Gastroesophageal sphincter (tissue), 4 donors: ENCODE measurements around the gene IL13RA1. TPM values are rescaled to one million over a fixed set of nuclear protein-coding genes. Genes with fewer than 3 reads are reported as not detected.

Experiments
- ATAC-seq: fragments of 150-250 bp; one replicate; pipeline ENCODE4 v1.9.1; 2016; ENCODE audit warnings: mild to moderate bottlenecking, moderate library complexity
- H3K27ac ChIP-seq, 4 donors: fragments of 200-600 bp; sonication (generic) in 3 of 4; 1 replicate in 3 of 4; 2 replicates in 1 of 4; pipeline ENCODE4 v1.5.1; 2016 to 2019
- H3K27me3 ChIP-seq: fragments of 200-600 bp; sonication (generic); one replicate; pipeline ENCODE4 v1.5.1; 2019
- H3K36me3 ChIP-seq, 2 donors: fragments of 200-600 bp; sonication (generic); one replicate each; pipeline ENCODE4 v1.5.1; 2019; ENCODE audit warnings: control low read depth in 1 of 2
- H3K4me1 ChIP-seq, 3 donors: fragments of 200-600 bp; sonication (generic); 1 replicate in 2 of 3; 2 replicates in 1 of 3; pipeline ENCODE4 v1.5.1; 2016 to 2019; ENCODE audit warnings: control low read depth in 2 of 3
- H3K4me3 ChIP-seq, 2 donors: fragments of 200-600 bp; sonication (generic); one replicate each; pipeline ENCODE4 v1.5.1; 2019; ENCODE audit warnings: mild to moderate bottlenecking in 1 of 2, moderate library complexity in 1 of 2
- H3K9me3 ChIP-seq, 3 donors: fragments of 200-600 bp; sonication (generic); one replicate each; pipeline ENCODE4 v1.5.1; 2017 to 2019; ENCODE audit warnings: control low read depth in 2 of 3
- EP300 ChIP-seq: sonication (generic); formaldehyde crosslinking; IDR thresholded peaks from one replicate; pipeline ENCODE4 v1.6.1; 2017; ENCODE audit warnings: antibody characterized with exemption, mild to moderate bottlenecking
- POLR2A ChIP-seq, 2 donors: fragments of 450-650 bp; IDR thresholded peaks; one replicate each; pipeline ENCODE4 v1.6.1; 2017; ENCODE audit warnings: antibody characterized with exemption in 2 of 2, mild to moderate bottlenecking in 2 of 2, moderate library complexity in 1 of 2
- POLR2AphosphoS5 ChIP-seq: sonication (generic); formaldehyde crosslinking; IDR thresholded peaks from one replicate; pipeline ENCODE4 v1.6.1; 2017; ENCODE audit warnings: antibody characterized with exemption
- WGBS, 2 donors: methylation state at CpG; one replicate each; pipeline ENCODE4 v1.1.5; 2018; ENCODE audit warnings: low coverage in 1 of 2; 5-methylcytosine and 5-hydroxymethylcytosine counted together
- total RNA-seq, 4 donors: library from RNA; depleted of rRNA; stranded (reverse); fragments of >200 nt; gene quantifications; one replicate each; pipeline ENCODE4 v1.1.0, GENCODE V29; 2016
- TF ChIP-seq, protein P1 (sequence below), 4 experiments: fragments of 200-600 bp in 2 of 4; fragments of 450-650 bp in 2 of 4; sonication (generic) in 1 of 4; IDR thresholded peaks; one replicate each; pipeline ENCODE4 v1.5.1; 2017 to 2019; ENCODE audit warnings: antibody characterized with exemption in 4 of 4, mild to moderate bottlenecking in 2 of 4, moderate library complexity in 2 of 4

The IL13RA1 gene
- total RNA-seq, 4 donors from 2014 or later: 63.7 to 121 (median 105) TPM

DNA sequence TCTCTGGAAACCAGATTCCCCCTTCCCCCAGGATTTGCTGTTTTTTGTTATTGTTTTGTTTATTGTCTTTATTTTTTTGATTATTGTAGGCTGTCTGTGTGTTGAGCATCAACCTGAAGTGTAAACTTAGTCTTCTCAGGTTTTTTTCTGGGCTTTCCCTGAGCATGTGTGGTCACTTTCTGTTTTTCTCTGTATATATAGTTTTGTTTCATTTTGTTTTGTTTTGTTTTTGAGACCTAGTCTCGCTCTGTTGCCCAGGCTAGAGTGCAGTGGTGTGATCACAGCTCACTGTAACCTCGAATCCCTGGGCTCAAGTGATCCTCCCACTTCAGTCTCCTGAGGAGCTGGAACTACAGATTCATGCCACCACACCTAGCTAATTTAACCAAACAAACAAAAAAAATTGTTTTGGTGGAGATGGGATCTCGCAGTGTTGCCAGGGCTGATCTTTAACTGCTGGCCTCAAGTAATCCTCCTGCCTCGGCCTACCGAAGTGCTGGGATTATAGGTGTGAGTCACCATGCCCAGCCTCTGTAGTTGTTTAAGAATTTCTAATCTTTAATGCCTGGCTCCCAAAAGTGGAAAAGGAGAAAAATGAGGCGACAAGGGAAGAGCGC lies 9.1 kb downstream of the IL13RA1 start:
- H3K4me1 ChIP-seq: peaks cover 0 to 31% (median 5%) of the 10 kb centered on the region in 3 donors
- no peaks in the 10 kb centered on the region for H3K36me3 ChIP-seq
- no peak overlapping the region for H3K27ac ChIP-seq
- ATAC-seq: no peak
- no peaks in the 10 kb centered on the region for H3K27me3 ChIP-seq
- TF ChIP-seq, protein P1, sequence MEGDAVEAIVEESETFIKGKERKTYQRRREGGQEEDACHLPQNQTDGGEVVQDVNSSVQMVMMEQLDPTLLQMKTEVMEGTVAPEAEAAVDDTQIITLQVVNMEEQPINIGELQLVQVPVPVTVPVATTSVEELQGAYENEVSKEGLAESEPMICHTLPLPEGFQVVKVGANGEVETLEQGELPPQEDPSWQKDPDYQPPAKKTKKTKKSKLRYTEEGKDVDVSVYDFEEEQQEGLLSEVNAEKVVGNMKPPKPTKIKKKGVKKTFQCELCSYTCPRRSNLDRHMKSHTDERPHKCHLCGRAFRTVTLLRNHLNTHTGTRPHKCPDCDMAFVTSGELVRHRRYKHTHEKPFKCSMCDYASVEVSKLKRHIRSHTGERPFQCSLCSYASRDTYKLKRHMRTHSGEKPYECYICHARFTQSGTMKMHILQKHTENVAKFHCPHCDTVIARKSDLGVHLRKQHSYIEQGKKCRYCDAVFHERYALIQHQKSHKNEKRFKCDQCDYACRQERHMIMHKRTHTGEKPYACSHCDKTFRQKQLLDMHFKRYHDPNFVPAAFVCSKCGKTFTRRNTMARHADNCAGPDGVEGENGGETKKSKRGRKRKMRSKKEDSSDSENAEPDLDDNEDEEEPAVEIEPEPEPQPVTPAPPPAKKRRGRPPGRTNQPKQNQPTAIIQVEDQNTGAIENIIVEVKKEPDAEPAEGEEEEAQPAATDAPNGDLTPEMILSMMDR (IDR thresholded peaks at IDR 0.05): no peak
- TF ChIP-seq POLR2A (IDR thresholded peaks at IDR 0.05) (no peak), POLR2AphosphoS5 (no peak), EP300 (no peak)
- no peaks in the 10 kb centered on the region for H3K9me3 ChIP-seq
- WGBS, 2 donors: 70 to 93% methylated on average over 2 to 3 of the region's 7 CpGs
- no peak overlapping the region for H3K4me3 ChIP-seq

DNA sequence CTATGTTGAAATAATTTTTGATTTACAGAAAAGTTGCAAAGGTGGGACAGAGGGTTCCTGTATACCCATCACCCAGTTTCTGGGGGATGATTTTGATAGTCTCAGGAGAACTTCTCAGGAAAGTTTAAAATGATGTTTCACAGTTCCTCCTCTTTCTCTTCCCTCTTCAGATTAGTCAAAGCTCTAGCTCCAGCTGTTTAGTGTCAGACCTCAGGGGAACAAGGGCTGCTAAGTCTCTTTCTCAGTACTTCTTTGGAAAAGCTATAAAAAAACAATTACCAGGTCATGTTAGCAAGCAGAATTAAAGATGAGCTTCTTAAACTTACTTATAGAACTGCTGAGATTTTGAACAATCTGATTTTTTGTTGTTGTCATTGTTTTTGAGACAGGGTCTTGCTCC lies 12.2 kb downstream of the IL13RA1 start:
- Histone ChIP-seq H3K9me3 (no peaks in the 10 kb centered on the region), H3K4me3 (no peak overlapping the region), H3K36me3 (peaks cover 0 to 5% of the 10 kb centered on the region in 2 donors), H3K4me1 (peaks cover 0 to 36% (median 5%) of the 10 kb centered on the region in 3 donors), H3K27ac (peak overlapping the region in 2 of 4 donors; percentile 15 to 38), H3K27me3 (no peaks in the 10 kb centered on the region)
- TF ChIP-seq EP300: no peak
- TF ChIP-seq, protein P1 (IDR thresholded peaks at IDR 0.05): no peak
- no peak for TF ChIP-seq POLR2A (IDR thresholded peaks at IDR 0.05)
- no peak for TF ChIP-seq POLR2AphosphoS5
- no peak for ATAC-seq

DNA sequence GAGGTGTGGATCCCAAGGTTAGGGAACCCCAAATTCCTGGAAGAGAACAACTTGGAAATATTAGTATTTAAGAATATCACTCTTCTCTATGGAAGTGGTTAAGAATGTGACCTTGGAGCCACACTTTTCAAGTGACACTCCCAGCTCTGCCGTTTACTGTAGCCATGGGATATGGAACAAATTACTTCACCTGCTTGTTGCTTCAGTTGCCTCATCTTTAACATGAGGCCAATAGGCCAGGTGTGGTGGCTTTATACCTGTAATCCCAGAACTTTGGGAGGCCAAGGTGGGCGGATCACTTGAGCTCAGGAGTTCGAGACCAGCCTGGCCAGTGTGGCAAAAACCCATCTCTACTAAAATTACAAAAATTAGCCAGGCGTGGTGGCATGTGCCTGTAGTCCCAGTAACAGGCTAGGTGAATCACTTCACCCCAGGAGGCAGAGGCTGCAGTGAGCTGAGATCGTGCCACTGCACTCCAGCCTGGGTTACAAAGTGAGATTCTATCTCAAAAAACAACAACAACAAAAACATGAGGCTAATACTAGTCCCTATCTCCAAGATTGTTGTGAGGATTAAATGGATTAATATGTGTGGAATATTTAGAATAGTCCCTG lies 13.0 kb downstream of the IL13RA1 start:
- WGBS, 2 donors: 80% methylated on average over 1 of the region's 5 CpGs; no CpG with 5 or more reads in 1 of the 2 donors
- Histone ChIP-seq H3K4me1 (peaks cover 0 to 44% (median 5%) of the 10 kb centered on the region in 3 donors), H3K36me3 (peaks cover 0 to 5% of the 10 kb centered on the region in 2 donors), H3K27ac (peak overlapping the region in 2 of 4 donors; percentile 15 to 38), H3K9me3 (no peaks in the 10 kb centered on the region), H3K27me3 (no peaks in the 10 kb centered on the region), H3K4me3 (no peak overlapping the region)
- no peak for ATAC-seq
- TF ChIP-seq EP300: no peak
- TF ChIP-seq, protein P1 (IDR thresholded peaks at IDR 0.05): no peak
- no peak for TF ChIP-seq POLR2A (IDR thresholded peaks at IDR 0.05)
- TF ChIP-seq POLR2AphosphoS5: no peak

DNA sequence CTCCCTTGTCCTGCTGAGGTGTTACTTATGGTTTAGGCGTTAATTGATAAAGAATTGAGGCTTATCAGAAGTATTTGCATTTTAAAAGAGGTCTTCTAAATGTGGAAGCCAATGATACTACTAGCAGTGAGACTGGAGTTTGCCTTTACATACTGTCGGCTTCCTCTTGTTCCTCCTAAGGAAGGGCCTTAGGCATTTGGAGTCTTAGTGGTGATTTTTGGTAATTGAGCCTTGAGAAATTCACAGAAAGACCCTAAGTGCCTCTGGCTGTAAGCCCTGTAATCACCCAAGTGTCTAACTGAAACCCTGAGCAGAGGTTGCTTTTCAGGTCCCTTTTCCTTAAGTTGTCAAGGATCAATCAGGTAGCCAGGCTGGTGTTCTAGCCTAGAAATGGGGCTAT lies 14.8 kb downstream of the IL13RA1 start:
- H3K27ac ChIP-seq: no peak overlapping the region
- H3K4me3 ChIP-seq: no peak overlapping the region
- peaks cover 0 to 52% (median 5%) of the 10 kb centered on the region in 3 donors for H3K4me1 ChIP-seq
- H3K9me3 ChIP-seq: no peaks in the 10 kb centered on the region
- no peaks in the 10 kb centered on the region for H3K27me3 ChIP-seq
- ATAC-seq: no peak
- 73% methylated on average over 2 of the region's 2 CpGs; no CpG with 5 or more reads in 1 of the 2 donors for WGBS, 2 donors
- TF ChIP-seq, protein P1 (IDR thresholded peaks at IDR 0.05): no peak
- TF ChIP-seq EP300 (no peak), POLR2AphosphoS5 (no peak)
- H3K36me3 ChIP-seq: peaks cover 0 to 9% of the 10 kb centered on the region in 2 donors

DNA sequence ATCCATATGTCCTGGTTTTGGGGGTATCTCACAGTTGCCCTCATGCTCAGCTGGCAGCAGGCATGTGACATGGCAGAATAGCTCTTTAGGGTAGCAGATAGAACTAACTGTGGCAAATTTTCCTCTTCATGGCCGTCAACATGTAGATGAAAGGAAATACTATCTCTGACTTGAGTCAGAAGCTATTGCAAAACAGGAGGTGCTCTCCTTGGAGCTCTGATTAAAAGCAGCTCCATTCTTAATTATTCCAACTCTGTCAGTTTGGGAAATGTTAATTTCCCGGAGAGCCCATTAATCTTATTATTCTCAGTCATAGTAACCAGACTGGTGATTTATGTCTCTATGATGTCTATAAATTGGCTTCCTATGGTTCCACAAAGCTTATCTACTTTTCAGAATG lies 18.2 kb downstream of the IL13RA1 start:
- Histone ChIP-seq H3K4me3 (no peak overlapping the region), H3K27me3 (no peaks in the 10 kb centered on the region), H3K27ac (peak overlapping the region in 3 of 4 donors; percentile 10 to 48 (median 26)), H3K4me1 (peaks cover 0 to 36% (median 0%) of the 10 kb centered on the region in 3 donors), H3K9me3 (no peaks in the 10 kb centered on the region), H3K36me3 (peaks cover 0 to 13% of the 10 kb centered on the region in 2 donors)
- no peak for ATAC-seq
- WGBS, 2 donors: 36% methylated on average over 2 of the region's 2 CpGs; no CpG with 5 or more reads in 1 of the 2 donors
- TF ChIP-seq, protein P1 (IDR thresholded peaks at IDR 0.05): no peak
- TF ChIP-seq EP300: no peak
- TF ChIP-seq POLR2A (IDR thresholded peaks at IDR 0.05): no peak
- TF ChIP-seq POLR2AphosphoS5: no peak
